ENCODE results near the gene KLHL22.
"Not testable (repeated sequence)": the region's sequence is repeated elsewhere in the genome, so short reads cannot be mapped to it uniquely, and the experiment has no call there.

Gene KLHL22, protein sequence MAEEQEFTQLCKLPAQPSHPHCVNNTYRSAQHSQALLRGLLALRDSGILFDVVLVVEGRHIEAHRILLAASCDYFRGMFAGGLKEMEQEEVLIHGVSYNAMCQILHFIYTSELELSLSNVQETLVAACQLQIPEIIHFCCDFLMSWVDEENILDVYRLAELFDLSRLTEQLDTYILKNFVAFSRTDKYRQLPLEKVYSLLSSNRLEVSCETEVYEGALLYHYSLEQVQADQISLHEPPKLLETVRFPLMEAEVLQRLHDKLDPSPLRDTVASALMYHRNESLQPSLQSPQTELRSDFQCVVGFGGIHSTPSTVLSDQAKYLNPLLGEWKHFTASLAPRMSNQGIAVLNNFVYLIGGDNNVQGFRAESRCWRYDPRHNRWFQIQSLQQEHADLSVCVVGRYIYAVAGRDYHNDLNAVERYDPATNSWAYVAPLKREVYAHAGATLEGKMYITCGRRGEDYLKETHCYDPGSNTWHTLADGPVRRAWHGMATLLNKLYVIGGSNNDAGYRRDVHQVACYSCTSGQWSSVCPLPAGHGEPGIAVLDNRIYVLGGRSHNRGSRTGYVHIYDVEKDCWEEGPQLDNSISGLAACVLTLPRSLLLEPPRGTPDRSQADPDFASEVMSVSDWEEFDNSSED

DNA sequence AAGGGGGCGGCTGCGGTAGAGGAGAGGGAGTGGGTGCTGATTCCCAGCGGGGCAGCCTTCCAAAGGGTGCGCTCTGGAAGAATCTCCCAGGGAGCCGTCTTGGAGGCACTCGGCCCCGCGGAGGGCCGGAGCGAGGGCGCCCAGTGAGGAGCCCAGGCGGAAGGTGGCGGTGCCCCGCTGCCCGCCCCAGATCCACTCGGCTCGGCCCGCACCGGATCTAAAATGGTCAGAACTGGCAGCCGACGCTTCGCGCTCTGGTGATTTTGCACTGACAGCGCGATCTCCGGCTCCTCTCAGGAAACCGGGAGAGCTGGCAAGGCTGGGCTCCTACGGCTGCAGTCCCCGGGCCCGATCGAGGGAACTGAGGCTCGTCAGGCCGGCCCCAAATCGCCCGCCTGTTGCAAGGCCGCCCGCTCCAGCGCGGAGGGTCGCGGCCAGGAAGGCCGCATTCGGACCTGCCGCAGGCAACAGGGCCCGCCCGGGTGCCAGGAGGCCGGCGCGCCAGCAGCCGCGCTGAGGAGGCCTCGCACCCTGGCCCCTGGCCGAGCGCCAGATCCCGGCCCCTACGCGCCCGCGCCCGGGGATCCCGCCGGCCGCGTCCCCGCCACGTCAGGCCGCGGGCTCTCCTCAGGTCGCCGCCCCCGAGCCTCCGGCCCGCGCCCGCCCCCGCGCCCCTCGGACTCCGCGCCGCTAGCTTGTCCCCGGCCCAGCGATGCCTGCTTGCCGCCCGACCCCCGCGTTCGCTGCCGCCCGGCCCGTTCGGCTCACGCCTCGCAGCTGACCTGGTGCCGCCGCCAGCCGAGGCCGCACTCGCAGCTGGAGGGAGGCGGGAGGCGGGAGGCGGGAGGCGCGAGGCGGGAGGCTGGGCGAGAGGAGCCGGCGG is at the start of gene KLHL22:
Gene KLHL22, minus strand, starts transcription at position 818 of the 883 bp plus-strand sequence. CDS start 6,584 bp downstream, outside the sequence.
- FAIRE-seq: no peak

DNA sequence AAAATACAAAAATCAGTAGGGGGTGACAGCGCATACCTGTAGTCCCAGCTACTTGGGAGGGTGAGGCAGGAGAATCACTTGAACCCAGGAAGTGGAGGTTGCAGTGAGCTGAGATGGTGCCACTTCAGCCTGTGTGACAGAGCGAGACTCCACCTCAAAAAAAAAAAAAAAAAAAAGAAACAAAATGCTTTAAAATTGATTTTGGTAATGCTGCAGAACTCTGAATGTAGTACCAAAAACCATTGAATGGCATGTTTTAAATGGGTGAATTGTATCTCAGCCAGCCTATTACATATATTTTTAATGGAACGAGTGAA is 49.7 kb upstream of the KLHL22 start:
- not testable (repeated sequence) for FAIRE-seq

DNA sequence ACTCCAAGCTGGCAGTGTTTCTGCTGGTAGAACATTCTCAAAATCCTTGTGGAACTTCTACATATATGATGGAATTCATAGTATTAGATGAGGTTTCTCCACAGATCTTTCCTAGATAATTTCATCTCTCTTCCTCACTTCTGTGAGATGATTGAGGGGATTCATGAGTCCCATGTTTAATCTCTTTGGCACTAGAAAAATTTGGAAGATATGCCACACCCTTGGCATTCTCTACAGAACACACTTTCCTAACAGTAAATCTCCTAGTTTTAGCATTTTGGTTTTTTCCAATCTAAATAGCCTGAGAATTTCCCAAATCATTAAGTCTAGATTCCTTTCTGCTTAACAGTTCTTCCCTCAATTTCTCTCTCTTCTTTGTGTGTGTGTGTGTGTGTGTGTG is 47.1 kb upstream of the KLHL22 start:
- FAIRE-seq: no peak

DNA sequence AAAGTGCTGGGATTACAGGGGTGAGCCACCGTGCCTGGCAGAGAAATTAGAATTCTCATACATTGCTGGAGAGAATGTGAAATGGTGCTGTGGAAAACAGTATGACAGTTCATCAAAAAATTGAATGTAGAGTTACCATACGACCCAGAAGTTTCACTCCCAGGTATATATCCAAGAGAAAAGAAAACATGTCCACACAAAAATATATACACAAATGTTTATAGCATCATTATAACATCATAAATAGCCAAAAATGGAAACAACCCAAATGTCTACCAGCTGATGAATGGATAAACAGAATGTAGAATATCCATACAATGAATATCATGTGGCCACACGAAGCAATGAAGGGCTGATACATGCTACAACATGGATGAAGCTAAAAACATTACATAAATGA is 46.5 kb upstream of the KLHL22 start:
- FAIRE-seq: no peak

DNA sequence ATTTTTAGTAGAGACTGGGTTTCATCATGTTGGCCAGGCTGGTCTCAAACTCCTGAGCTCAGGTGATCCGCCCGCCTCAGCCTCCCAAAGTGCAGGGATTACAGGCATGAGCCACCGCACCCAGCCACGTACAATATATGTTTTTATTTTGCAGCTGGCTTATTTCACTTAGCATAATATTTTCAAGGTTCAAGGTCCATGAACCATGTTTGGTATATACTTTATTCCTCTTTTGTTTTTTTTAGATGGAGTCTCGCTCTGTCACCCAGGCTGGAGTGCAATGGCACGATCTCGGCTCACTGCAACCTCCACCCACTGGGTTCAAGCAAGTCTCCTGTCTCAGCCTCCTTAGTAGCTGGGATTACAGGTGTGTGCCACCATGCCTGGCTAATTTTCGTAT is 43.3 kb upstream of the KLHL22 start:
- not testable (repeated sequence) for FAIRE-seq

DNA sequence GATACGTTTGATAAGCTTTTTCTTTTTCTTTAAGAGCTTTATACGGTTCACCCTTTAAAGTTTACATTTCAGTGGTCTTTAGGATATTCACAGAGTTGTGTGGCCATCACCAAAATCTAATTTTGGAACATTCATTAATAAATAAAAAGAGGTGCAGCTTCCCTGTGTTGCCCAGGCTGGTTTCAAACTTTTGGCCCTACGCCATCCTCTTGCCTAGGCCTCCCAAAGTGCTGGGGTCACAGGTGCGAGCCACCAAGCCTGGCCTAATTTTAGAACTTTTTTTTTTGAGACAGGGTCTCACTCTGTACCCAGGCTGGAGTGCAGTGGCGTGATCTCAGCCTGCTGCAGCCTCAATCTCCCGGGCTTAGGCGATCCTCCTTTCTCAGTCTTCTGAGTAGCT is 42.4 kb upstream of the KLHL22 start:
- no peak for FAIRE-seq

DNA sequence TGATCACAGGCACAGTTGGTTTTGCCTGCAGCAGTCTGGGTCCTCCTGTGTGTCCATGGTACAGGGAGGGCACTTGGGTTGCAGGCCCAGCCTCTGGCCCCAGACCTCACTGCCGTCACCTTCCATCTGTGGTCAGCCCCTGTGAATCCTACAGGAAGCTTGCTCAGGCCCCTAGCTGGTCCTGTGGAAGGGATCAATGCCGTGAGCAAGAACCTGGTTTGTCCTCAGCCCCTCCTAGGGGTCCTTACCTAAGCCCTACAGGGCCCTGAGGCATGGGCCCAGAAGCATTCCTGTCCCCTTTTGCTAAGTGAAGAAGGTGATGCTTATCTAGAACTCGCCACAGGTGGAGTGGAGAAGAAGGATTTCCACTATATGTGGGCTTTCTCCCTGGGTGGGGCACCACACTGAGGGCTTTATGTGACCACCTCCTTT is 41.7 kb upstream of the KLHL22 start:
- no peak for FAIRE-seq

DNA sequence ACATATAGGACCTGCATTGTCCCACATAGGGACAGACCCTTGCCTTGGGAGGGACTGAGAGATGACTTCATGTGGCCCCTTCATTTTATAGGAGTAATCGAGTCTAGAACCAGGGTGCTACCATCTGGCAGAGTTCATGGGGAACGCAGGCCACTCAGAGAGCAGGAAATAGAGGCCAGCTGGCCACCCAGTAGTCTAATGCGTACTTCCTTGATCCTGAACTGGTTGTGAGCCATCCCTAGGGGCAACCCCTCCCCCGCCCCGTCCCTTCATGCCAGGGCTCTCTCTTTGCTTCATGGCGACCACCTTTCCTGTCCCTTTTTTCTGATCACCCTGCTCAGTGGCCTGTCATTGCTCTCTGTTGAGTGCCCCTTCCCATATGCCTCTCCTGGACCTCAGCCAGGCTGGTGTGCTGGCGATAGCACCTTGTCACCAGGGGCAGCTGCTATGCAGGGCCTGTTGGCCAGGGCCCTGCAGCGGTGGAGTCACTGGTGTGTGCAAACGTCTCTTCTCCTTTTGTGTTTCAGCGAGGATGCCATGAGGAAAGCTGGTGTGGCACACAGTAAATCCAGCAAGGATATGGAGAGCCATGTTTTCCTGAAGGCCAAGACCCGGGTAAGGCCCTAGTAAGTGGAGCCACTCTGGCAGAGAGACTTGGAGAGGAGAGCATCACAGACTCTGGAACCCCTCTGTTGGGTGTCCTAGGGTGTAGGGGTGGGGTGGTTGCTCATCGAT is 41.2 kb upstream of the KLHL22 start:
- no peak for FAIRE-seq

DNA sequence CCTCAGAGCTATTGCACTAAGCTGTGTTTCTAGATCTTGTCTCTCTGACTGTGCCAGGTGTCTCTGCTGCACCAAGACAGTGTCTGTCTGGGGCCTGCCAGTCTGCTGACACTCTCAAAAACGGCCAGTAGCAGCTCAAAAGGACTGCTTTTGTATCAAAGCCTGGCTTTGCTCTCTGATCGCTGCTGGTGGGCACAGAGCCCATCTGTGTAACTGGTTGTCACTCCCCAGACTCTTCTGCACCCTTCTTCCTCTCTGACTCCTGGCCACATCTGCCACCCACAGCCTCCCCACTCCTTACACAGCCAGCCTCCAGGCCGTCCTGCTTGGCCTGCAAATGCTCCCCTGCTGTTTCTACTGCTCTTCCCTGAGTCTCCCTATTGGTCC is 38.3 kb upstream of the KLHL22 start:
- no peak for FAIRE-seq

DNA sequence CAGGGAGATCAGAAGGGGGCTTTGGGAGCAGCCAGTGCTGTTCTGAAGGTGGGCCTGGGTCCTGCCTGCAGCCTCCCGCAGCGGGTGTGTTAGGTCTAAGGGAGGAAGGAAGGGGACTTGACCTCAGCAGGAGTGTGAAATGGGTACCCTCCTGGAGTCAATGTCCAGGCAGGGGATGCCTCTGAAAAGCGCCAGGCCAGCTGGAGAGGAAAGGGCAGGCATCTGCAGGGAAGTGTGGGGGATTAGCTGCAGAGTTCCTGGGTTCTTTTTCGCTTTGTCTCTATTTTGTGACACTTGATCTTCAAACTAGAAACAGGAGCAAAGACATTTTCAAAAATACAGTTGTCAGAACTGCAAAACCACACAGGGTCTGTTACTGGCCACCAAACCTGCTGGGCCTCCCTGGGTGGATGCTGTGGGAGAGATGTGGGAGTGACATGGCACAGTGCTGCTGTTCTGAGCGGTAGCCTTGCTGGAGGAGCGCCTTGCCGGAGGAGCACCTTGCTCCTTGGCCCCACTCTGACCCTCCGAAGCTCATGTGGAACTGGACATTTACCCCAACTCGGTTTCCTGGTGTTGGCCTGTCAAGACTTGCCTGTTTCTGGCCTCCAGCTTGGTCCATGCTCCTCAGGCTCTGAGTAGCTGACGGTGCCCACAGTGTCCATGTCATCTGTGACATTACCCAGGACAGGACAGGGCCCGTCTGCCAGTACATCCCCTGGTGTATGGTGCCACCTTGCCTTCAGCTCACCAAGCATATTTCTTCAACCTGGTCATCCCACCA is 37.7 kb upstream of the KLHL22 start:
- no peak for FAIRE-seq

DNA sequence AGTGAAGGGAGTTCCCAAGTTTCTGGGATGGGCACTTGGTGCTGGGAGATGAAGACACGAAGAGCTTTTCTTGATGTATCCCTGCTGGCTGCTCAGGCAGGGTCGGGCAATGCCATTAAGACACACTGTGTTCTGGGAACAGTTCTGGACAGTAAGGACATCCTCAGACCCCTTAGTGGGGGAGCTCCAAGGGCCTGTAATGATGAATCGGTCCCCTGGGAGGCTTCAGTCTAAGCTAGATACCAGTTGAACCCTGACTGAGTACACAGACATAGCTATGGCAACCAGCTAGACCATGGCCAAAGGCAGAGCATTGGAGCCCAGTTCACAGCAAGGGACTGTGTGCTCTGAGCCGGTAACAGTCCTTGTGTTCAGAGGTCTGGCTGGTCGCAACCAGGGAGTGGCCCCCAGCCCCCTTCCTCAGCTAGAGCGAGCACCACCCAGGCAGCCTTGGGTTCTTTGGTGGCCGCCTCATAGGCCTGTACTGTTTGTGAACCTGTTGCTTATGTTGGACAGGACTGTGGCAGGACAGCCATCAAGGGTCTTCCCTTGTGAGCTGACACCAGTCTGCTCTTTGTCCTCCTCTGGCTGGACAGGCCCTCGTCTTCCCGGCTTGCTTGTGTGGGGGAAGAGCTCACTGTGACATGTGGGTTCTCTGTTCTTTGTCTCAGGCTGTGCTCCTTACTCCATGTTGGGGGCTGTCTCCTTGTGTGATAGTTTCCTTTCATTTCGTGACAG is 36.8 kb upstream of the KLHL22 start:
- FAIRE-seq: no peak

DNA sequence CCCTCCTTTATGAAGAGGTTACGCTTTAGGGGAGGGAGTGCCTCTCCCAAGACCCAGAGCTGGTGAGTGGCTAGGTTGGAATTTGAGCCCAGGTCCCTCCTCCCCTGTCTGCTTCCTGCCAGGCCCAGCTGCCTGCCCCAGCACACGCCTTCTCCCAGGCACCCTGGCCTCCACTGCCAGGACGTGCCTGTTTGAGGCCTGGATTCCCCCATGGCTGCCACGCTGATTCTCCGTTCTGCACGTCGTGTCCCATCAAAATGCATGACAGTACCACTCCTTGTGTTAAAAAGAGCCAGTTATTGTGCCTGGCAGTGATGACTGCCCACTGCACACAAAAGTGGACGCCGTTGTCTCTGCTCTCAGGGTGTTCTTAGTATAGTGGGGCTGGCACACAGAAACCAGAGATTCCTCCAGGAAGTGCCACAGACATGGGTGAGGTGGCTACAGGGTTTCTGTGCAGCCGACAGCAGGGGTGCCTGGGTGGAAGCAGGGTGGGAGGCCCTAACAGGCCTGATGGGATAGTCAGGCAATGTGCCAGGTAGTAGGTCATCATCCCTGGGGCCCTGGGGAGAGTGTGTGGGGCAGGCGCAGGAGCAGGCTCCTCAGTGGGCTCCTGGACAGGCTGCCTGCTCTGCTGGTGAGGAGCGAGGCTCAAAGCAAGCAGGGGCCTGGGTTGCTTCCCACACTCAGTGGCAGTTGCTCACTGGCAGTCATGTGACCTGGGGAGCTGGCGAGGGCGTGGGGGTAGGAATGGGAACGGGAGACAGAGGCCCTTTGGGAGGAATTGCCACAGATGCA is 36.0 kb upstream of the KLHL22 start:
- no peak for FAIRE-seq

DNA sequence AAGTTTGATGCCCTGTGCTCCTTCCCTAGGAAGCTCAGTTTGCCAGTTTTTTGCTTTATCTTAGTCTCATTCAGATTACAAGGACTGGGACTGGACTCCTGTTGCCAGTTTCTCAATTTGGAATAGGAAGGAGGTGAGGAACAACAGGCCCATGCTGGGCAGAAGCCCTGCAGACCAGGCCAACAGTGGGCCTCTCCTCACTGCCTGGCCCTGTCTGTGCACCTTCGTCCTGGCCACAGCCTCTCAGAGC is 35.5 kb upstream of the KLHL22 start:
- no peak for FAIRE-seq

DNA sequence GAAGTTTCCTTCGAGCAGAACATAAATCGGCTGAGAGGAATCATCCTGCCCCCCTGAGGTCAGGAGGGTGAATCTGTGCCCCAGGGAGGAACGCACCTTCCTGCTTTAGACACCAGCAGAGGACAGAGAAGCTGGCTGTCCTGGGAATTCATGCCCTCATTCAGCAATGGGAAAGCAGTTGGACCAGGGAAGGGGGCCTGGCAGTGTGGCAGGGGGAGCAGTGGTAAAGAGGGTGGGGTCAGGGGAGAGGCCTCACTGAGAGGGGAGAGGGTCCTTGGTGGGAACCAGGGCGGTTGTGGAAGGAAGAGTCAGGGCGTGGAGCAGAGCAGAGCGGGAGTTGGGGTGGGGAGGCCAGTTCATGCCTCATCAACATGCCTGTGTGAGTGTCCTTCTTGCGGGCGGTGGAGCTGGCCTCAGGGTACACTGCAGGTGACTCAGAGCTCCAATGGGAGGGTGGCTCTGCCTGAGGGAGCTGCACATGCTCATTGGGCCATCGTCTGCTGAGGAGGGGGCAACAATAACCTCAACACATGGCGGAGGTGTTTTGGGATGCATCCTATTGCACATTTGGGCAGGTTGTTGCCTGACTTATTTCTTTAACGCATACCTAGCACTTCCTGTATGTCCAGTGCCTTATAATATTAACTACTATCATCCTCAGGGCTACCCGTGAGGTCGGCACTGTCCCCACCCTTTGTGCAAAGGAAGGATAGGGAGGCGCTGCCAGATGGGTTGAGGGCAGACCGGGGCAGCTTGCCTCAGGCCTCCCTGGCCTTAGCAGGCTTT is 35.0 kb upstream of the KLHL22 start:
- FAIRE-seq: no peak

DNA sequence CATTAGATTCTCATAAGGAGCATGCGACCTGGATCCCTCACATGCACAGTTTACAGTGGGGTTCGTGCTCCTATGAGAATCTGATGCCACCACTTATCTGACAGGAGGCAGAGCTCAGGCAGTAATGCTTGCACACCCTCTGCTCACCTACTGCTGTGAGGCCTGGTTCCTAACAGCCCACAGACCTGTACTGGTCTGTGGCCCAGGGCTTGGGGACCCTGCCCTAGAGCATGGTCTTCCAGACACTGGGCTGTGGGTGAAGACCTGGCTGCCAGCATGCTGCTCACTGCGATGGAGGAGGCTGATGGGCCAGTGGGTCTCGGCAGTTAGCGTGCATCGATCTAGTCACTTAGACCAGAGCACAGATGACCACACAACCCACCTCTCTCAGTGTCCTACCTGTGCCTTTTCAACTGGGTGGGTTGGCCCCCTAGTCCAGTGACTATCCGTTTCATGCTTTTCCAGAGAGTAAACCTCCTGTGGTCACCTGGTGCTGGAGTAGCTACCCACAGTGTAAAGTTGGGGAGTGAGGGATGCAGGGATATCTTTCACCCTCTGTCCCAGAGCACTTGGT is 32.9 kb upstream of the KLHL22 start:
- FAIRE-seq: no peak

DNA sequence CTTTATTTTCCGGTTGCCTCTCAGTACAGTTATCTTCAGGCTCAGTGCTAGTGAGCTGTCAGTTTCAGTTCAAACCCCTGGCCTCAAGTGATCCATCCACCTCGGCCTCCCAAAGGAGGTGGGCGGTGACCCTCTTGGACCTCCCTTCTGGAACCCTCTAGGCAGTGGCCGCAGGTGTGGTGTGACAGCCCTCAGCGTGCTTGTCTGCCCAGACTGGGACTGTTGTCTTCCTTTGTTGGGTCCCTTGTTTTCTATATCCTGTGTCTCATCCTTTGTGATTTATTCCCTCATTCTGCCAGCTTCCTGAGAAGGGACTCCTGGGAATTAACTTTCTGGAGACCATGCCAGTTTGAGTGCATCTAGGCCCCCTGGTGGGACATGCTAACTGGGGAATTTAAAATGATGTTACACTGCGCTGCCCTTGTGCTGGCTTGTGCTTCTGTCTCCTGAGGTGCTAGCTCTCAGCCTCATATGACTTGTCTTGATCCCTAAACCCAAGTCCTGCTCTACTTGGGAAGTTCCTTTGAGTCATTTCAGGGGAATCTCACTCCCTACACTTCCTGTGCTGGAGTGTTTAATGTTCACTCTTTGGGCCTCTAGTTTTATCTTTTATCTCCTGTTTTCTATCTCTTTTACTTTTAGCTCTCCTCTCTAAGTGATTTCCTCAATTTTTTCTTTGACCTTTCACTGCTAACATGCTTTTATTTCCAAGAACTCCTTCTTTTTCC is 31.2 kb upstream of the KLHL22 start:
- no peak for FAIRE-seq

DNA sequence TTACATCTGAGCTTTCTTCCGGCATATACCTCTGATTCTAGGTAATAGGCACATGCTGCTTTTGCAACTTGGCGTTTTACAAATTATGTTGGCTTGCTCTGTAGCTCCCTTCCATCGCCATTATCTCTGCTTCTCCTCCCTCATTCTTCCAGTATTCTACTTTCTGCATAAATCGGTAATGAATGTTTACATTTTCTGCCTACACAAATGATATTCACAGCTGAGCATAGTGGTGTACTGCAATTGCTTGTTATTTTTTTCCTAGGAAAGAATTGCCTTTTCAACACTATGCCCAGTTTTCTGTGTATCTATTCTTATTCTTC is 30.7 kb upstream of the KLHL22 start:
- FAIRE-seq: no peak

DNA sequence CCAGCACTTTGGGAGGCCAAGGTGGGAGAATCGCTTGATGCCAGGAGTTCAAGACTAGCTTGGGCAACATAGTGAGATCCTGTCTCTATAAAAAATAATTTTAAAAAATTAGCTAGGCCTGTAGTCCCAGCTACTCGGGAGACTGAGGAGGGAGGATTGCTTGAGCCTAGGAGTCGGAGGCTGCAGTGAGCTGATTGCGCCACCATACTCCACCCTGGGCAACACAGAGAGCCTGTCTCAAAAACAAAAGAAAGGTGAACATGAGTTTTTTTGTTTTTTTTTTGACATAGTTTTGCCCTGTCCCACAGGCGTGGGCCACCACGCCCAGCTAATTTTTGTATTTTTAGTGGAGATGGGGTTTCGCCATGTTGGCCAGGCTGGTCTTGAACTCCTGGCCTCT is 29.5 kb upstream of the KLHL22 start:
- FAIRE-seq: no peak

DNA sequence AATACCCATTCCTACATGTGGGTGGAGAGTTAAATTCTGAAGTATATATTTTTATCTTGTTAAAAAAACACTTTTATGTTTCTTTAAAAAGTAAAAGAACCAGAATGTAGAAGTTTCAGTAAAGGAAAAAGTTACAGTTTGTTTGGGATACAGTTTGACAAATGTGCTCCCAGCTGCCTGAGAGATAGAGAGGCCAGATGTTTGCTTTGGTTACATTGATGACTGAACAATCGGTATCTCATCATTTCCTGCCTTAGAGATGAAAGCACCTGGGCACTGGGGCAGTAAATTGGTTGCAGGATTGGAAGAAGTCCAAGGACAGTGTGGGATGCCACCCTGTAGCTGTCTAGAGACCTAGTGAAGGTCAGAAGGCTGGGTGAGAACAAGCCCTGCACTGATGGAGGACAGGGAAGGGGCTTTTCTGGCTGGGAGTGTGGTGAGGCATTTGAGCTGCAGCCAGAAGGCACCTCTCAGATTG is 28.4 kb upstream of the KLHL22 start:
- no peak for FAIRE-seq
